Measurements from ENCODE around the gene ADGRV1. TPM values are rescaled to one million over a fixed set of nuclear protein-coding genes. Genes with fewer than 3 reads are reported as not detected.

Gene ADGRV1
- total and polyA plus RNA-seq, 2 donors (not counting 3 experiments of a cell fraction or from before 2014, with no cell fraction given) = 0.11 to 0.55 TPM

DNA sequence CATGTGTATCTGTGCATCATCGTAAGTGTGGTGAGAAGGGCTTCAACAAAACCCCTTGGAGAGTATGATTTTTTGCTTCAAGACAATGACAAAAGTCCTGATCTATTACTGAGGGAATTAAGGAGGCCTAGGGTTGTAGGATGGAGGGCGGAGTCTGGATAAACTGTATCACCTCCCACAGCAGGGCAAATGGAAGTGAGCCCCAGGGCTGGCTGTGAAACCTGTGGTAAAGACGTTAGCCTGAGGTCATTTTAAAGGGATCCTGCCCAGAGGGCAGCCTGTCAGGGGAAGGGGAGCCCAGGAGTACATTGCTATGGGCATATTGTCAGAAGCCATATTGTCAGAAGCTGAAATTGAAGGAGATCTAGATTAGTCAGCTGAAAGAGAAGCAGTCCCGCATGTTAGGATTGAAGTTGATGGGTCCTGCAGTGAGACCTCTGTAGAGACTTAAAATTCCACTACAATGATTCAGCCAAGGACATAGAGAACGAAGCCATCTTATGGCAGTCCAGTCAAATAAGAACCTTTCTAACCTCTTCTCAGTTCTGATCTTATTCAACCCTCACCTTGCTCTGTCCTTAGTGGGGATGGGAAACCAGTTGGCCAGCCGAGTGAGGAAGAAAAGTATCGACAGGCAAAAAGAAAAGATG is 26.9 kb downstream of the ADGRV1 start:
- intact Hi-C loops (cut with micrococcal nuclease) = no loop called here

DNA sequence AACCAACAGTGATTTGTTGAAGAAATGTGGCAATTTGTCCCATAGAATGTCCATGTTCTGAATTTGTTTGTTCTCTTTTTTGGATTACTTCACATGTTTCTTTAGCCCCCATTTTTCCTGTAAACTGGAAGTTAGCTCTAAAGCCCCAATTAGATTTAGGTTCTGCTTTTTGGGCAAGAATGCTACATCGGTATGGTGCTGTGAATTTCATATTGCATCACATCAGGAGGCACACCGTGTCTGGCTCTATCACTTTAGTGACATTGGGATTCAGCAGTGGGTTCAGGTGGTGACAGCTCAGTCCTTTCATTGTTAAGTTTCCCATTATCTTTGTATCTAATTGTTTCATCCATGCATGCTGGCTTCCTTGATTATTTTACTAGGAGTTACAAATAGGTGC is 27.9 kb downstream of the ADGRV1 start:
- POLR2A ChIA-PET = no interaction called here
- Histone ChIP-seq H3K27ac (ENCODE audit: insufficient read depth, low read depth, low read length) (no peak overlapping the region), H3K4me3 (replicated peaks in 1 of 3; ENCODE audit: insufficient read depth in 1 of 3, low read depth in 1 of 3, low read length in 3 of 3) (no peak overlapping the region), H3K36me3 (ENCODE audit: control insufficient read depth in 2 of 2, extremely low read depth in 1 of 2, insufficient read depth in 2 of 2, low read length in 2 of 2) (no peaks in the 10 kb centered on the region), H3K9ac (replicated peaks; ENCODE audit: extremely low read depth, insufficient read depth, low read length) (no peak overlapping the region), H3K9me1 (replicated peaks; ENCODE audit: control insufficient read depth, extremely low read depth, insufficient read depth, low read length) (no peaks in the 10 kb centered on the region), H3K9me3 (replicated peaks; ENCODE audit: control insufficient read depth, insufficient read depth, low read length) (no peaks in the 10 kb centered on the region), H3K4me2 (ENCODE audit: insufficient read depth, low read length) (no peak overlapping the region), H4K20me1 (replicated peaks; ENCODE audit: control insufficient read depth, extremely low read depth, insufficient read depth, low read length) (no peaks in the 10 kb centered on the region), H3K27me3 (ENCODE audit: control insufficient read depth in 2 of 2, insufficient read depth in 2 of 2, low read length in 2 of 2) (no peaks in the 10 kb centered on the region), H2AFZ (ENCODE audit: low read depth, low read length) (no peak overlapping the region), H3K79me2 (ENCODE audit: control insufficient read depth, insufficient read depth, low read length) (no peaks in the 10 kb centered on the region), H3K4me1 (ENCODE audit: control insufficient read depth, extremely low read depth, insufficient read depth, low read length) (no peaks in the 10 kb centered on the region)
- no peak for DNase-seq (ENCODE audit: low read depth, low spot score)
- intact Hi-C loops (cut with micrococcal nuclease) (no loop called here), dilution Hi-C loops (cut with MboI; ENCODE audit: extremely low pct_ligation_motif_present, low sequenced_read_pairs) (no loop called here)
- BruUV-seq (replicated peaks) = no TSS peak
- CTCF ChIA-PET = no interaction called here
- TF ChIP-seq, protein P1, sequence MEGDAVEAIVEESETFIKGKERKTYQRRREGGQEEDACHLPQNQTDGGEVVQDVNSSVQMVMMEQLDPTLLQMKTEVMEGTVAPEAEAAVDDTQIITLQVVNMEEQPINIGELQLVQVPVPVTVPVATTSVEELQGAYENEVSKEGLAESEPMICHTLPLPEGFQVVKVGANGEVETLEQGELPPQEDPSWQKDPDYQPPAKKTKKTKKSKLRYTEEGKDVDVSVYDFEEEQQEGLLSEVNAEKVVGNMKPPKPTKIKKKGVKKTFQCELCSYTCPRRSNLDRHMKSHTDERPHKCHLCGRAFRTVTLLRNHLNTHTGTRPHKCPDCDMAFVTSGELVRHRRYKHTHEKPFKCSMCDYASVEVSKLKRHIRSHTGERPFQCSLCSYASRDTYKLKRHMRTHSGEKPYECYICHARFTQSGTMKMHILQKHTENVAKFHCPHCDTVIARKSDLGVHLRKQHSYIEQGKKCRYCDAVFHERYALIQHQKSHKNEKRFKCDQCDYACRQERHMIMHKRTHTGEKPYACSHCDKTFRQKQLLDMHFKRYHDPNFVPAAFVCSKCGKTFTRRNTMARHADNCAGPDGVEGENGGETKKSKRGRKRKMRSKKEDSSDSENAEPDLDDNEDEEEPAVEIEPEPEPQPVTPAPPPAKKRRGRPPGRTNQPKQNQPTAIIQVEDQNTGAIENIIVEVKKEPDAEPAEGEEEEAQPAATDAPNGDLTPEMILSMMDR (IDR thresholded peaks at IDR 0.05; ENCODE audit: extremely low read depth in 1 of 2, insufficient read depth in 1 of 2, low read depth in 1 of 2, low read length in 2 of 2) = no peak
- TF ChIP-seq GATA2 (IDR thresholded peaks at IDR 0.05; ENCODE audit: insufficient read depth, insufficient read length, low read depth, low read length) (no peak), EZH2 (IDR thresholded peaks at IDR 0.05; ENCODE audit: borderline replicate concordance, low read depth, low read length, severe bottlenecking) (no peak), FOS (IDR thresholded peaks at IDR 0.05; ENCODE audit: borderline replicate concordance, insufficient read depth, low read length) (no peak)
- FAIRE-seq = no peak

More for the DNA sequence above, 26.9 kb downstream of the ADGRV1 start:
- Histone ChIP-seq H3K9me3 (replicated peaks; ENCODE audit: control insufficient read depth, insufficient read depth, low read length) (no peaks in the 10 kb centered on the region), H4K20me1 (replicated peaks; ENCODE audit: control insufficient read depth, extremely low read depth, insufficient read depth, low read length) (no peaks in the 10 kb centered on the region), H3K27me3 (ENCODE audit: control insufficient read depth in 2 of 2, insufficient read depth in 2 of 2, low read length in 2 of 2) (no peaks in the 10 kb centered on the region), H3K79me2 (ENCODE audit: control insufficient read depth, insufficient read depth, low read length) (no peaks in the 10 kb centered on the region), H3K36me3 (ENCODE audit: control insufficient read depth in 2 of 2, extremely low read depth in 1 of 2, insufficient read depth in 2 of 2, low read length in 2 of 2) (no peaks in the 10 kb centered on the region), H3K9ac (replicated peaks; ENCODE audit: extremely low read depth, insufficient read depth, low read length) (no peak overlapping the region), H3K4me2 (ENCODE audit: insufficient read depth, low read length) (no peak overlapping the region), H3K4me1 (ENCODE audit: control insufficient read depth, extremely low read depth, insufficient read depth, low read length) (no peaks in the 10 kb centered on the region), H3K9me1 (replicated peaks; ENCODE audit: control insufficient read depth, extremely low read depth, insufficient read depth, low read length) (no peaks in the 10 kb centered on the region), H2AFZ (ENCODE audit: low read depth, low read length) (no peak overlapping the region), H3K27ac (ENCODE audit: insufficient read depth, low read depth, low read length) (no peak overlapping the region), H3K4me3 (replicated peaks in 1 of 3; ENCODE audit: insufficient read depth in 1 of 3, low read depth in 1 of 3, low read length in 3 of 3) (no peak overlapping the region)
- dilution Hi-C loops (cut with MboI; ENCODE audit: extremely low pct_ligation_motif_present, low sequenced_read_pairs) = no loop called here
- DNase-seq (ENCODE audit: low read depth, low spot score) (no peak), FAIRE-seq (no peak)
- POLR2A ChIA-PET = no interaction called here
- CTCF ChIA-PET = no interaction called here
- TF ChIP-seq, protein P1 (IDR thresholded peaks at IDR 0.05; ENCODE audit: extremely low read depth in 1 of 2, insufficient read depth in 1 of 2, low read depth in 1 of 2, low read length in 2 of 2) = no peak
- TF ChIP-seq MAX (IDR thresholded peaks at IDR 0.05; ENCODE audit: insufficient read depth, insufficient read length) = no peak
- no TSS peak for BruUV-seq (replicated peaks)
